ENCODE data around the gene SEMA7A.

- TF ChIP-seq CTCF (IDR thresholded peaks at IDR 0.05; ENCODE audit: low read length) (no peak), EZH2 (optimal IDR thresholded peaks at IDR 0.05; ENCODE audit: low read depth, low read length) (no peak)
These were observed 5.9 kb downstream of the SEMA7A start for GRCh38 chr15:74427607-74428441.
